Stimulated activated naive CD8-positive, alpha-beta T cell treated with anti-CD3 and anti-CD28 coated beads, Interleukin-15, Interleukin-2, amounts not matched to agents 100 ng/mL and 50 ng/mL, for 24 hours (primary cell): ENCODE measurements around the gene PTRHD1.
A peak's percentile ranks its signal among the peaks of the same experiment; 100 is the strongest.
"Not testable (repeated sequence)": the region's sequence is repeated elsewhere in the genome, so short reads cannot be mapped to it uniquely, and the experiment has no call there.

ENCODE experiments used
- H3K27ac Mint-ChIP-seq: one replicate; pipeline ENCODE4 v1.8.0; 2021; ENCODE audit warnings: mild to moderate bottlenecking, mixed read lengths
- H3K27me3 Mint-ChIP-seq: one replicate; pipeline ENCODE4 v1.8.0; 2021; ENCODE audit warnings: mixed read lengths
- H3K36me3 Mint-ChIP-seq: one replicate; pipeline ENCODE4 v1.8.0; 2021; ENCODE audit warnings: low read depth, mixed read lengths
- H3K4me1 Mint-ChIP-seq: one replicate; pipeline ENCODE4 v1.8.0; 2021; ENCODE audit warnings: low read depth, mixed read lengths
- H3K4me3 Mint-ChIP-seq: one replicate; pipeline ENCODE4 v1.8.0; 2021; ENCODE audit warnings: mild to moderate bottlenecking, mixed read lengths
- H3K9me3 Mint-ChIP-seq: one replicate; pipeline ENCODE4 v1.8.0; 2021; ENCODE audit warnings: mixed read lengths

The PTRHD1 gene

GRCh38 chr2:24822049-24822706, 29.0 kb upstream of the PTRHD1 start:
- Mint-ChIP-seq H3K4me3 (no peak overlapping the region), H3K27ac (no peak overlapping the region), H3K27me3 (no peaks in the 10 kb centered on the region), H3K9me3 (no peaks in the 10 kb centered on the region), H3K36me3 (peaks cover 84% of the 10 kb centered on the region), H3K4me1 (peaks cover 18% of the 10 kb centered on the region)

GRCh38 chr2:24821433-24821891, 28.3 kb upstream of the PTRHD1 start:
- no peak overlapping the region for H3K27ac Mint-ChIP-seq
- H3K4me3 Mint-ChIP-seq: no peak overlapping the region
- H3K9me3 Mint-ChIP-seq: no peaks in the 10 kb centered on the region
- H3K4me1 Mint-ChIP-seq: peaks cover 11% of the 10 kb centered on the region
- no peaks in the 10 kb centered on the region for H3K27me3 Mint-ChIP-seq
- peaks cover 89% of the 10 kb centered on the region for H3K36me3 Mint-ChIP-seq

DNA sequence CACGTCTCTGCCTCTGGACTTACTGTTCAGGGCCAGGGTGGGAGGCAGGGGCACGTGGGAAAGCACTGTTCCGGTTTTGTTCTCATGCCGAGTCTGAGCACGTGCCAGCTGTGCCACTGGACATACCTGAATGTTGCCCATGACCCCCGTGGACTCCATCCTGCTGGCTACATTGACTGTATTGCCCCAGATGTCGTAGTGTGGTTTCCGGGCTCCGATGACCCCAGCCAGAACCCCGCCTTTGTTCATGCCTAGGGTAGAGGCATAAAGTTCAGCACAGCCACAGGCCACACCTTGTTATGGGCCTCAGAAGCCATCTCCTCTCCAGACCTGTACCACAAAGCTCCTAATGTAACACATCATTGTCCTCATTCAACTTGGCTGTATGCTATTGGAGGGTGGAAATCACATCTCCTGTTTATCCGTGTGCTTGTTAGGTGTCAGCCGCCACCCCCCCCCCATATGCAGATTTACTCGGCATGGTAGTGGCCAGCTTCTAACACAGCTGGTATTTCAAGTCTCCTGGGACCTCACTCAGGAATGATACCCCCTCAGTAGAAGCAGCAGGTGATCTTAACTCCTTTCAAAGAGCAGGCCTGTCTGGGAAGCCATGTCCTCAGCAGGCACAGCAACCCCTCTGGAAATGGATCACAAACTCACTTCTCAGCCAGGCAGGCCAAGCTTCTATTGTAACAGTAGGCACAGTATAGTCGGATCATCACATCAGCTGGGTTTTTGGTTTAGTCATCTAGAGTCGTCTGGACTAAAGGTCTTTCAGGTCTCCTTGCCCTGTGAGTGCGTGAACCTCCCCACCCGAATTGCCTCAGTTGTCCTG, 27.6 kb upstream of the PTRHD1 start:
- Mint-ChIP-seq H3K4me1 (peaks cover 4% of the 10 kb centered on the region), H3K4me3 (no peak overlapping the region), H3K9me3 (no peaks in the 10 kb centered on the region), H3K27ac (peak overlapping the region; percentile 26), H3K36me3 (peaks cover 89% of the 10 kb centered on the region), H3K27me3 (no peaks in the 10 kb centered on the region)

- peaks cover 91% of the 10 kb centered on the region for H3K36me3 Mint-ChIP-seq
- H3K27me3 Mint-ChIP-seq: no peaks in the 10 kb centered on the region
- no peaks in the 10 kb centered on the region for H3K9me3 Mint-ChIP-seq
- no peaks in the 10 kb centered on the region for H3K4me1 Mint-ChIP-seq
- no peak overlapping the region for H3K4me3 Mint-ChIP-seq
- no peak overlapping the region for H3K27ac Mint-ChIP-seq
These were observed 27.0 kb upstream of the PTRHD1 start for GRCh38 chr2:24820175-24820513.

- H3K27ac Mint-ChIP-seq: no peak overlapping the region
- H3K4me1 Mint-ChIP-seq: no peaks in the 10 kb centered on the region
- H3K27me3 Mint-ChIP-seq: no peaks in the 10 kb centered on the region
- peaks cover 90% of the 10 kb centered on the region for H3K36me3 Mint-ChIP-seq
- no peak overlapping the region for H3K4me3 Mint-ChIP-seq
- H3K9me3 Mint-ChIP-seq: no peaks in the 10 kb centered on the region
These were observed 26.4 kb upstream of the PTRHD1 start for GRCh38 chr2:24819442-24820174.

DNA sequence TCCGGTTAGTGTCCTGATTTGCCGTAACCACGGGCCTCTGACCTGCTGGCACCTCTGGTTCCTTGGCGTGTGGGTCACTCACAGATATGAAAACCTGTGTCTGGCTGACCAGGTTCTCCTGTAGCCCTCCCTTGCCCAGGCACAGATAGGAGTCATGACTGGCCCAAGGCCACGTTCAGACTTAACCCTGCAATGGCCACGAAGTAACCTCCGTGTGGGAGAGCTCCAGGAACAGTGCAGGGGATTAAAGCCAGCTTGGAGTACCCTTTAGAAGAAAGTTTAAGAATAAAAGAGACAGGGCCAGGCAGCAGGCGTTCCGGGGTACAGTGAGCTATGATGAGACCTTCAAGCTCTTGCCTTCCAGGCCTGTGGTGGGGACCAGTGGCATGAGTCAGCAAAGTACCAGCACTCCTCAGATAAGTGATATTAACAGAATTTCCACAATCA, 25.6 kb upstream of the PTRHD1 start:
- Mint-ChIP-seq H3K4me3 (no peak overlapping the region), H3K4me1 (no peaks in the 10 kb centered on the region), H3K27me3 (no peaks in the 10 kb centered on the region), H3K27ac (peak overlapping the region; percentile 72), H3K9me3 (no peaks in the 10 kb centered on the region), H3K36me3 (peaks cover 90% of the 10 kb centered on the region)

GRCh38 chr2:24816884-24817283, 23.7 kb upstream of the PTRHD1 start:
- Mint-ChIP-seq H3K27ac (peak overlapping the region; percentile 34), H3K36me3 (peaks cover 91% of the 10 kb centered on the region), H3K27me3 (no peaks in the 10 kb centered on the region), H3K4me3 (no peak overlapping the region), H3K4me1 (no peaks in the 10 kb centered on the region), H3K9me3 (no peaks in the 10 kb centered on the region)

DNA sequence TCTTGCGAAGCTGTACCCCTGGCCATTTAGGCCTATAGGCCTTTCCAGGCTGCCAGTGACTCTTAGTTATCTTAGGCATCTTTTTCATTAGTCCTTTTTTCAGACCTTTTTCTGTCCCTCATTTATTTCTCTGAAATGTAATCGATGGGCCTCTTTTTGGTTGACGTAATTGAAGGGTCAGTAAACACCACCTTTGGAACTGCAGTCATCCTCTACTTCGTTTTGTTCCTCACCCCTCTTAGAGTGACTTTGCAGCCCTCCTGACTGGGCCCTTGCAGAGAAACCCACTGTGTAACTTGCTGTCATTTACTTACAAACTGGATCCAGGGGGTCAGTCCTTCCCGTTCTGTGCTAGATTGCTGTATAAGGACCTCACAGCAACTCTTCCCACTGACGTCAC, 23.2 kb upstream of the PTRHD1 start:
- H3K4me1 Mint-ChIP-seq: no peaks in the 10 kb centered on the region
- H3K27me3 Mint-ChIP-seq: no peaks in the 10 kb centered on the region
- H3K27ac Mint-ChIP-seq: no peak overlapping the region
- no peak overlapping the region for H3K4me3 Mint-ChIP-seq
- H3K36me3 Mint-ChIP-seq: peaks cover 89% of the 10 kb centered on the region
- no peaks in the 10 kb centered on the region for H3K9me3 Mint-ChIP-seq

DNA sequence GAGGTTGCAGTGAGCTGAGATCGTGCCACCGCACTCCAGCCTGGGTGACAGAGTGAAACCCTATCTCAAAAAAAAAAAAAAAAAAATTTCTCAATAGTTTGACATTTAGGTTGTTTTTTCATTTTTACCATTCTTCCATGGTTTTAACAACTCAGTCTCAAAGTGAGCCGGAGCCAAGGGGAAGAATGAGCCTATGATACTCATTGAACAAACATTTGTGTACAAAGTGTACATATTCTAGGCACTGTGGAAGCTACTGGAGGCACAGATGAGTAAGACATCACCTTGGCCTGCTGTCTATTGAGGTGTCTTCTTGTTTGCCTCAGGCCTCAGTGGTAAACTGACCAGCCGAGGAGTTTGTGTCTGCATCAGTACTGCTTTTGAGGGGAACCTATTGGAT, 22.0 kb upstream of the PTRHD1 start:
- H3K4me1 Mint-ChIP-seq: no peaks in the 10 kb centered on the region
- H3K27ac Mint-ChIP-seq: no peak overlapping the region
- no peak overlapping the region for H3K4me3 Mint-ChIP-seq
- peaks cover 77% of the 10 kb centered on the region for H3K36me3 Mint-ChIP-seq
- H3K9me3 Mint-ChIP-seq: no peaks in the 10 kb centered on the region
- no peaks in the 10 kb centered on the region for H3K27me3 Mint-ChIP-seq

DNA sequence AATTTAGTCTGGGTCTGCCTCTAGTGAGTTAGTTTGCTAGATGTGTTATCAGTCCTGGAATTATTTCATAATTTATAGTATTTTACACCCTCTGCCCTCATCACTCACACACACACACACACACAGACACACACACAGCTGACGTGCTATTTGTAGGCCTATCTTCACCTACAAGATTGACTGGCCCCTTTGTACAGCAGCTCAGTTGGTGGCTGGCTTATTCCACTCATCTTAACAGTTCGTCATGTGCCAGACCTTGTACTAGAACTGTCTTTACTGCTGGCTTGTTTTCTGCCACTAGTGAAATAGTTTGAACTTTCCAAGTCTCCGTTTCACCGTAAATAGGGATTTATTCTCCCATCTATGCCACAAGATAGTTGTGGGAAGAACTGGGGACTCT, 21.3 kb upstream of the PTRHD1 start:
- Mint-ChIP-seq H3K4me1 (no peaks in the 10 kb centered on the region), H3K27ac (no peak overlapping the region), H3K27me3 (no peaks in the 10 kb centered on the region), H3K9me3 (no peaks in the 10 kb centered on the region), H3K4me3 (no peak overlapping the region), H3K36me3 (peaks cover 76% of the 10 kb centered on the region)

DNA sequence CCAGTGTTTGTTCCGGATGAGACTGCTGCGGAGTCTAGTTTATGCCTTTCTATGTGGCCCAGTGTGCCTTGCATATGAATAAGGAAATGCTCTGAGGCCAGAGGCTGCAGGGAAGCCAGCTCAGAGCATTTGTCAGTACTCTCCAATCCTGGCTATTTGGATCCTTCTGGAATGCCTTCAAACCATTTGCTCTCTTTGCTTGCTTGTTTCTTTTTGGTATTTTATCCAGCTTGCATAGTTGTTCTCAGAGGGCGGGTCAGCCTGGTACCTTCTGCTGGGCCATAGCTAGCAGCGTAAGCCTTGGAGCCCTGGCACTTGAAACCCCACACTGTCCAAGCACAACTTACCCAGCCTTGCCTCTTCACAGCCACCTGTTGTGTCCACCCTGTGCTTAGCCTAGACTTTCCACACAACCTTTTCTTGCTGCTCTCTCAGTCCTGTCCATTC, 20.5 kb upstream of the PTRHD1 start:
- no peak overlapping the region for H3K4me3 Mint-ChIP-seq
- H3K27ac Mint-ChIP-seq: no peak overlapping the region
- H3K9me3 Mint-ChIP-seq: no peaks in the 10 kb centered on the region
- no peaks in the 10 kb centered on the region for H3K27me3 Mint-ChIP-seq
- H3K36me3 Mint-ChIP-seq: peaks cover 76% of the 10 kb centered on the region
- H3K4me1 Mint-ChIP-seq: peaks cover 6% of the 10 kb centered on the region

GRCh38 chr2:24809316-24810007, 16.3 kb upstream of the PTRHD1 start:
- H3K27ac Mint-ChIP-seq: no peak overlapping the region
- no peak overlapping the region for H3K4me3 Mint-ChIP-seq
- no peaks in the 10 kb centered on the region for H3K27me3 Mint-ChIP-seq
- H3K9me3 Mint-ChIP-seq: no peaks in the 10 kb centered on the region
- H3K4me1 Mint-ChIP-seq: peaks cover 9% of the 10 kb centered on the region
- H3K36me3 Mint-ChIP-seq: peaks cover 72% of the 10 kb centered on the region

- Mint-ChIP-seq H3K27ac (no peak overlapping the region), H3K4me3 (no peak overlapping the region), H3K4me1 (peaks cover 11% of the 10 kb centered on the region), H3K36me3 (peaks cover 68% of the 10 kb centered on the region), H3K27me3 (no peaks in the 10 kb centered on the region), H3K9me3 (no peaks in the 10 kb centered on the region)
These were observed 13.5 kb upstream of the PTRHD1 start for GRCh38 chr2:24806661-24807036.

- Mint-ChIP-seq H3K4me1 (peaks cover 11% of the 10 kb centered on the region), H3K36me3 (peaks cover 71% of the 10 kb centered on the region)
- H3K9me3 Mint-ChIP-seq, H3K27ac Mint-ChIP-seq, H3K4me3 Mint-ChIP-seq, H3K27me3 Mint-ChIP-seq: not testable (repeated sequence)
These were observed 12.8 kb upstream of the PTRHD1 start for GRCh38 chr2:24805811-24806660.
